Spleen (tissue), 7 donors: ENCODE measurements around the gene RPL7A.

Experiments used
- CTCF ChIP-seq, 11 experiments: fragments of 200-600 bp in 7 of 11; fragments of 450-650 bp in 4 of 11; sonication (generic) in 4 of 11; IDR thresholded peaks in 8 of 11; conservative IDR thresholded peaks in 3 of 11; 1 replicate in 7 of 11; 2 replicates in 4 of 11; pipeline versions ENCODE4 v1.4.0 to v1.8.0; 2016 to 2021; ENCODE audit warnings: antibody characterized with exemption in 11 of 11, inconsistent platforms in 4 of 11, mild to moderate bottlenecking in 1 of 11
- POLR2AphosphoS5 ChIP-seq, 3 donors: sonication (generic); formaldehyde crosslinking; IDR thresholded peaks; one replicate each; pipeline ENCODE4 v1.5.1; 2017; ENCODE audit warnings: antibody characterized with exemption in 3 of 3
- donor health status: DM: no; HTN: no; CAD: no; lungs with moderate emphysema.
- donor health status: DM: no; HTN: no; CAD: no.
- donor health status: DM: no; HTN: no; CAD: no.

- TF ChIP-seq CTCF (IDR thresholded peaks at IDR 0.05 in 8 of 11, conservative IDR thresholded peaks at IDR 0.05 in 3 of 11), result no peak
- TF ChIP-seq POLR2AphosphoS5 (IDR thresholded peaks at IDR 0.05), result no peak
These were observed 26.6 kb downstream of the RPL7A start for GRCh38 chr9:133374612-133375115.
